ENCODE measurements around the gene PRR7.
A peak's percentile ranks its signal among the peaks of the same experiment; 100 is the strongest.

PRR7 gene

GRCh38 chr5:177438468-177438867 is 8.1 kb upstream of the PRR7 start:
- DNase-seq, result no peak

- DNase-seq, result no peak
Measured at GRCh38 chr5:177439518-177440053, 7.0 kb upstream of the PRR7 start.

GRCh38 chr5:177440211-177440989 is 6.2 kb upstream of the PRR7 start:
- no peak for DNase-seq

- no peak for DNase-seq
Measured at GRCh38 chr5:177440990-177441780, 5.4 kb upstream of the PRR7 start.

GRCh38 chr5:177442066-177442826 is 4.4 kb upstream of the PRR7 start:
- DNase-seq, result no peak

- no peak for DNase-seq
Measured at GRCh38 chr5:177443144-177443983, 3.2 kb upstream of the PRR7 start.

- no peak for DNase-seq
Measured at GRCh38 chr5:177444106-177445051, 2.2 kb upstream of the PRR7 start.

- no peak for DNase-seq
Measured at GRCh38 chr5:177445052-177445916, 1.3 kb upstream of the PRR7 start.

- peak; percentile 31 for DNase-seq
Measured at GRCh38 chr5:177445917-177446199, 756 bp upstream of the PRR7 start.

GRCh38 chr5:177447066-177447610 is 524 bp downstream of the PRR7 start:
- DNase-seq, result peak; percentile 80

- DNase-seq, result no peak
Measured at GRCh38 chr5:177447611-177448243, 1.1 kb downstream of the PRR7 start.

- DNase-seq, result no peak
Measured at GRCh38 chr5:177448244-177448950, 1.8 kb downstream of the PRR7 start.

GRCh38 chr5:177449140-177450061 is 2.8 kb downstream of the PRR7 start:
- DNase-seq, result no peak

- no peak for DNase-seq
Measured at GRCh38 chr5:177450667-177451424, 4.2 kb downstream of the PRR7 start.

- no peak for DNase-seq
Measured at GRCh38 chr5:177452688-177453638, 6.3 kb downstream of the PRR7 start.
